Hematopoietic multipotent progenitor cell (in vitro differentiated cells): ENCODE measurements around the gene VWC2. TPM values are rescaled to one million over a fixed set of nuclear protein-coding genes. Genes with fewer than 3 reads are reported as not detected.
"Not testable (repeated sequence)": the region's sequence is repeated elsewhere in the genome, so short reads cannot be mapped to it uniquely, and the experiment has no call there.

Source experiments
- DNase-seq, 3 donors: peaks; one replicate each; pipeline ENCODE4 v3.0.0-alpha.2; 2011 to 2015; ENCODE audit warnings: low read depth in 2 of 3, low spot score in 2 of 3
- total RNA-seq: library from RNA; depleted of rRNA; stranded (reverse); fragments of >200 nt; gene quantifications from one replicate; pipeline ENCODE4 v1.2.3, GENCODE V29; 2012

The VWC2 gene
- total RNA-seq, 1 donor: under 0.01 TPM

DNA sequence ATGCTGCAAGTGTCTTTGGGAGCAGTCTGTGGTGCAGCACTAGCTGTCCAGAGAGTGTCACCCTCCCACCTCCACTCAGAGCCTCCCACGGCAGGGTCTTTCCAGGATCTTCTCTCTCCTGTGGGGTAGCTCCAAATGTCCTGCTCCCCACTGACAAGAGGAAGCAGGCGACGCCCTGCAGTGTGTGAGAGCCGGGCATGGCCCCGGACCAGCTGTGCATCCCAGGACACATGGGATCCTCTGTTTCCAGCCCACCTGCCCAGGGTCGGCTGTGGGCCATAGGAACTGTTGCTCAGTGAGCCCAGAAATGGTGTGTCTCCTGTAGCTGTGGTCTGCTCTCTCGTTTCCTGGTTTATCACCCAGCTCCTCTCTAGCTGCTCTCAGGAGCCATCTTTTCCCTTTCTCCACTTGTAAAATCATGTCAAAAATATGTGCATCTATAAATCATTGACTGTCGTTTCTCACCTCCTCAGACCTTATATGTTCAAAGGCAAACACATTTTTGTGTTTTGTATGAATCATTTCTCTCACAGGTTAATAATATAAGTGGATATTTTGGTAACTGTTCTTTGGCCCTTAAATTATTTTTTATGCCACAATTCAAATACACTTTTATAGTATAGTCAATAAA lies 74.9 kb downstream of the VWC2 start:
- DNase-seq: no peak

DNA sequence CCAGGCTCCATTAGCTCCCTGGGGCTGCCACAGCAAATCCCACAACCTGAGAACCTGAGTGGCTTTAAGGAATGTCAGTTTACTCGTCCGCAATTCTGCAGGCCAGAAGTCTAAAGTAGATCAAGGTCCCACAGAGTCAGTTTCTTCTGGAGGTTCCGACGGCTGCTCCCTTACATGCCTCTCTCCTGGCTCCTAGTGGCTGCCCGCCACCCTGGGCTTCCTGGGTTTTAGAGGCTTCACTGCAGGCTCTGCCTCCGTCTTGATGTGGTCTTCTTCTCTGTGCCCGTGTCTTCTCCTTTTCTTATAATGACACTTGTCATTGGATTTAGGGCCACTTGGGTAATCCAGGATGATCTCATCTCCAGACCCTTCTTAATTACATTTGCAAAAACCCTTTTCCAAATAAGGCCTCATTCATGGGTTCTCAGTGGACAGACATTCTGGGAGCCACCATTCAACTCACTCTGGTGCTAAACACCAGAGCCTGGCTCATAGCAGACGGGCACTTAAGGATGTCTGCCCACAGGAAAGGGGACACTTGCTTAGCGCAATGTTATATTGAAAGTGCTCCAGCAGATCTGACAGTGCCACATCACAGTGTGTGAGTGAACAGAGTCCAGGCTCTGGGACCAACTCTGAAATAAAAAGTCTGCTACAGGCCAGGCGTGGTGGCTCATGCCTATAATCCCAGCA lies 77.6 kb downstream of the VWC2 start:
- DNase-seq: no peak

GRCh38 chr7:49851614-49851934 lies 78.1 kb downstream of the VWC2 start:
- not testable (repeated sequence) for DNase-seq

GRCh38 chr7:49852619-49853462 lies 79.4 kb downstream of the VWC2 start:
- peak in 2 of 3 donors; percentile 15 to 67 for DNase-seq

DNA sequence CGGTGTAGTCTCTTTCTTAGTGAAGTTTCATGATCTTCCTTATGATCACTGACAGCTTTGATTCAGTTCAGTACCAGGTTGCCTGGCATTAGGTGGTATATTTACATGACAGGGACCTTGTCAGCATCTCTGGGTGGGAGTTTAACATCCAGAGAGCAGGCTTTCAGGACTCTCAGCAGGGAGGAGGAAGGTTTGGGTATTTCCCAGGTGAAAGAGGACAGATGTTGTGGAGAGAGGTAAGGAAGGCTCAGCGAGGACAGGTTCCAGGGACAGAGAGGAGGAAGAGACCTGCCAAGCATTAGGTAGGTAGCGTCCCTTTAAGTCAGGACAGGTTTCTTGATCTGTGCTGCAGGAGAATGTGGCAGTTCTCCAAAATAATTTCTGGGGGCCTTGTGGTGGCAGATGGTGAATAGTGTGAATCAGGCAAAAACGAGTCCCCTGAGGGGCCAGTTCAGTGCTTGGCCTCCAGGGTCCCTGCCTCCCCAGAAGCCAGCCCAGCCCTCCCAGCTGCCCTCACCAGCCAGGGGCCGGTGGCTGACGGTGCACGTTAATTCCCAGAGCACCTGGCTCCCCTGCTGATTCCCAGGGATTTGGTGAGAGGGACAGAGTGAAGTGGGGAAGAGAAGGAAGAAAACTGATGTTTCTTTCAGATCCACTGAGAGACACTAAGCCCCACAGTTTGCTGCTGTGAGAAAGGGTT lies 82.0 kb downstream of the VWC2 start:
- no peak for DNase-seq

- DNase-seq: no peak
Observed at GRCh38 chr7:49860293-49860692, 86.9 kb downstream of the VWC2 start.

GRCh38 chr7:49866076-49866735 lies 92.8 kb downstream of the VWC2 start:
- no peak for DNase-seq

DNA sequence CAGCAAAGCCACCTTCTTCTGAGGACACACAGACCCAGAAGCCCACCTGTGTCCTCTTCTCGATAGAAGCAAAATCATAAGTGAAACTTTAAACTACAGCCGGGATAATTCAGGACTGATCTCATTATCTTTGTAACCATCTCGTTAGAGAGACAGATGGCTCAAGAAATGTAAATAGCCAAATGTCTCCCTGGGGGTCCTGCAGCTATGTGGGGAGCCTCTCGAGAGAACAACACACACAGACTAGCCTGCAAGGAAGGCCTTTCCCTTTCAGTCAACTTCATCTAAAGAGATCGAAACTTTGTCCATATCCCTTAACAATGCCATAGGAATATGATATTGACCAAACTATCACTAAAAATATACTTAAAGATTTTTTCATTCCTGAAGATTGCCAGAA lies 93.5 kb downstream of the VWC2 start:
- no peak for DNase-seq

DNA sequence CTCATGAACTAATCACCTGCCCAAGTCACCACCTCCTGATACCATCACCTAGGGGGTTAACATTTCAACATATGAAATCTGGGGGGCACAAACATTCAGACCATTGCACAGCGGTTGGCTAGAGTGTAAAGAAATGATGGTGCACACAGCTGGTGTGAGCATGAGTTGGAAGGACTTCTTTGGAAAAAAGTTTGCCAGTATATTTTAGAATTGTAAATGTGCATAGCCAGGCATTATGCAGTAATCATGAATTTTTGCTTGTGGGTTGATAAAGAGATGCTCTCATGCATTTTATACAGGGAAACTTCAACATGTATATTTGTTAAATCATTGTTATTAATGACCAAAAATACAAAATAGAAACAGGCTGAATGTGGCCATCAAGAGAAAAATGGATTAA lies 100.0 kb downstream of the VWC2 start:
- DNase-seq: no peak

DNA sequence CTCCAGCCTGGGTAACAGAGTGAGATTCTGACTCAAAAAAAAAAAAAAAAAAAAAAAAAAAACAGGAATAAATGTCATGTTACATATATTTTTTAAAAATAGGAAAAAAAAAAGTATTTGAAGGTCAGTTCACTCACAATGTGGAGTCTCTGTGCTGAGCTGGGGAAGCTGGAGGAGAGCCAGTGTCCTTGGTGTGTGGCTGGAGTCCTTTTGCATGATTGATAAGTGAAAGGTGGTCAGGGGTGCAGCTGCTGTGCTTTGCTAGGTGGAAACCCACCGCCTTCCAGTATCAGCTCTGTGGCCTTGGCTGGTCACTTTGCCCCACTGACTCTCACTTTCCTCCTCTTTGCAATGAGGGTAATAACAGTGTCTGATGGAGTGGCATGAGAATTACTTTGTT lies 101.9 kb downstream of the VWC2 start:
- DNase-seq: no peak

DNA sequence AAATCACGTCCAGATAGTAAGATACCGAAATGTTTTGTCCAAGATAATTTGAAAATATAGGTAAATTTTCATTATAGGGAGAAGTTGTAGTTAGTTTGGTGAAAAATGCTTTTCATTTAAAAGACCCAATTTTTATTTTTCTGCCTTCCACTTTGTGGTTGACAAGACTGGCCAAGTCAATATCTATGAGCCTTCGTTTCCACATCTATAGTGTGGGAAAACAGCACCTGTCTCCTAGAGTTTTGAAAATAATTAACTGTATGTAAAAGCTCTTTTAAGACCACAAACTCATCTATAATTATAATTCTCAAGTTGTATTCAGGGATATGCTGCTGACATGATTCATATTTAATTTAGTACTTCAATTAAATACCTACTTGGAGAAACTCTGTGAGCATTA lies 102.8 kb downstream of the VWC2 start:
- DNase-seq: no peak

GRCh38 chr7:49878089-49878488 lies 104.7 kb downstream of the VWC2 start:
- no peak for DNase-seq

- DNase-seq: no peak
Observed at GRCh38 chr7:49878627-49879026, 105.2 kb downstream of the VWC2 start.

GRCh38 chr7:49883933-49884332 lies 110.5 kb downstream of the VWC2 start:
- no peak for DNase-seq

GRCh38 chr7:49885593-49886285 lies 112.3 kb downstream of the VWC2 start:
- DNase-seq: no peak

GRCh38 chr7:49892481-49892880 lies 119.0 kb downstream of the VWC2 start:
- no peak for DNase-seq

GRCh38 chr7:49893131-49893530 lies 119.7 kb downstream of the VWC2 start:
- no peak for DNase-seq

- no peak for DNase-seq
Observed at GRCh38 chr7:49894543-49894942, 121.1 kb downstream of the VWC2 start.

- DNase-seq: no peak
Observed at GRCh38 chr7:49911909-49912308, 138.5 kb downstream of the VWC2 start.

GRCh38 chr7:49926720-49927119 lies 153.3 kb downstream of the VWC2 start:
- DNase-seq: no peak
